Nephron progenitor cell (in vitro differentiated cells): ENCODE measurements around the gene SLC8A1.
A peak's percentile ranks its signal among the peaks of the same experiment; 100 is the strongest.

Source experiments
- DNase-seq: peaks from one replicate; pipeline ENCODE4 v3.0.0; 2021
- H3K27ac Mint-ChIP-seq: 2 replicates; pipeline ENCODE4 v1.8.0; 2021; ENCODE audit warnings: mild to moderate bottlenecking, moderate library complexity, mixed read lengths
- H3K27me3 Mint-ChIP-seq: 2 replicates; pipeline ENCODE4 v1.8.0; 2021; ENCODE audit warnings: mild to moderate bottlenecking, low read depth, mixed read lengths; ENCODE audit not compliant: poor library complexity
- H3K36me3 Mint-ChIP-seq: 2 replicates; pipeline ENCODE4 v1.8.0; 2021; ENCODE audit warnings: low read depth, mixed read lengths
- H3K4me1 Mint-ChIP-seq: 2 replicates; pipeline ENCODE4 v1.8.0; 2021; ENCODE audit warnings: mixed read lengths
- H3K4me3 Mint-ChIP-seq: 2 replicates; pipeline ENCODE4 v1.8.0; 2021; ENCODE audit warnings: mild to moderate bottlenecking, moderate library complexity, mixed read lengths
- H3K9me3 Mint-ChIP-seq: 2 replicates; pipeline ENCODE4 v1.8.0; 2021; ENCODE audit warnings: mild to moderate bottlenecking, moderate library complexity, mixed read lengths
- CTCF ChIP-seq: fragments of 200-600 bp; sonication (generic); IDR thresholded peaks from 2 replicates; pipeline ENCODE4 v1.5.0; 2021; ENCODE audit warnings: antibody characterized with exemption

SLC8A1 gene

GRCh38 chr2:40113272-40113968, 338.5 kb downstream of the SLC8A1 start:
- Mint-ChIP-seq H3K4me3 (no peak overlapping the region), H3K4me1 (peaks cover 24% of the 10 kb centered on the region), H3K27me3 (no peaks in the 10 kb centered on the region), H3K9me3 (no peaks in the 10 kb centered on the region), H3K27ac (peak overlapping the region; percentile 76), H3K36me3 (no peaks in the 10 kb centered on the region)
- no peak for DNase-seq
- TF ChIP-seq CTCF = no peak

GRCh38 chr2:40109381-40109780, 342.5 kb downstream of the SLC8A1 start:
- Mint-ChIP-seq H3K4me1 (peaks cover 19% of the 10 kb centered on the region), H3K27me3 (no peaks in the 10 kb centered on the region), H3K9me3 (no peaks in the 10 kb centered on the region), H3K36me3 (no peaks in the 10 kb centered on the region), H3K27ac (no peak overlapping the region), H3K4me3 (no peak overlapping the region)
- TF ChIP-seq CTCF = no peak
- no peak for DNase-seq

GRCh38 chr2:40108851-40109250, 343.0 kb downstream of the SLC8A1 start:
- peaks cover 17% of the 10 kb centered on the region for H3K4me1 Mint-ChIP-seq
- H3K9me3 Mint-ChIP-seq = no peaks in the 10 kb centered on the region
- no peak for DNase-seq
- no peak for TF ChIP-seq CTCF
- no peaks in the 10 kb centered on the region for H3K27me3 Mint-ChIP-seq
- no peak overlapping the region for H3K27ac Mint-ChIP-seq
- H3K36me3 Mint-ChIP-seq = no peaks in the 10 kb centered on the region
- no peak overlapping the region for H3K4me3 Mint-ChIP-seq

- no peaks in the 10 kb centered on the region for H3K9me3 Mint-ChIP-seq
- no peaks in the 10 kb centered on the region for H3K36me3 Mint-ChIP-seq
- peaks cover 16% of the 10 kb centered on the region for H3K4me1 Mint-ChIP-seq
- TF ChIP-seq CTCF = no peak
- DNase-seq = no peak
- no peak overlapping the region for H3K4me3 Mint-ChIP-seq
- H3K27me3 Mint-ChIP-seq = no peaks in the 10 kb centered on the region
- no peak overlapping the region for H3K27ac Mint-ChIP-seq
Measured at GRCh38 chr2:40106061-40106460, 345.8 kb downstream of the SLC8A1 start.

GRCh38 chr2:40105593-40105992, 346.3 kb downstream of the SLC8A1 start:
- peaks cover 19% of the 10 kb centered on the region for H3K4me1 Mint-ChIP-seq
- H3K27ac Mint-ChIP-seq = no peak overlapping the region
- TF ChIP-seq CTCF = no peak
- H3K4me3 Mint-ChIP-seq = no peak overlapping the region
- H3K9me3 Mint-ChIP-seq = no peaks in the 10 kb centered on the region
- no peak for DNase-seq
- no peaks in the 10 kb centered on the region for H3K36me3 Mint-ChIP-seq
- peaks cover under 1% of the 10 kb centered on the region for H3K27me3 Mint-ChIP-seq

GRCh38 chr2:40103590-40103989, 348.3 kb downstream of the SLC8A1 start:
- DNase-seq = no peak
- Mint-ChIP-seq H3K27me3 (peaks cover 8% of the 10 kb centered on the region), H3K9me3 (no peaks in the 10 kb centered on the region), H3K27ac (no peak overlapping the region), H3K4me1 (peaks cover 13% of the 10 kb centered on the region), H3K36me3 (no peaks in the 10 kb centered on the region), H3K4me3 (no peak overlapping the region)
- no peak for TF ChIP-seq CTCF
